DMS53 (cell line): ENCODE data around the gene PCDHB7.
"Not testable (repeated sequence)": the region's sequence is repeated elsewhere in the genome, so short reads cannot be mapped to it uniquely, and the experiment has no call there.

Source experiments
- DNase-seq: peaks from one replicate; lab custom pipeline; 2025; lab: John Stamatoyannopoulos, UW

Gene PCDHB7

DNA sequence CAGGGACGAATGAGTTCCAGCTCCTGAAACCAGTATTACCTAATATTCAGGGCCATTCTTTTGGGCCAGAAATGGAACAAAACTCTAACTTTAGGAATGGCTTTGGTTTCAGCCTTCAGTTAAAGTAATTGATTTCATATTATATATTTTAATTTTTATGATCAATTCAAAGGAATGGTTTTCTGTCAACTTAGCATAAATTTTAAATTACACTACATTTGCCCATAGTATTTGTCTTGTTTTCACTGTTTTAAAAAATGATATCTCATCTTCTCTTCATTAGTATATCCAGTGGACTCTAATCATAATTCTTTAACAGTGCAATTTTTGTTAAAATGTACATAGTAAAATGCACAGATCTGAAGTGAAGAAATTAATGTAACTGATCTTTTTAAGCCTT, 7.9 kb downstream of the PCDHB7 start:
- no peak for DNase-seq

DNA sequence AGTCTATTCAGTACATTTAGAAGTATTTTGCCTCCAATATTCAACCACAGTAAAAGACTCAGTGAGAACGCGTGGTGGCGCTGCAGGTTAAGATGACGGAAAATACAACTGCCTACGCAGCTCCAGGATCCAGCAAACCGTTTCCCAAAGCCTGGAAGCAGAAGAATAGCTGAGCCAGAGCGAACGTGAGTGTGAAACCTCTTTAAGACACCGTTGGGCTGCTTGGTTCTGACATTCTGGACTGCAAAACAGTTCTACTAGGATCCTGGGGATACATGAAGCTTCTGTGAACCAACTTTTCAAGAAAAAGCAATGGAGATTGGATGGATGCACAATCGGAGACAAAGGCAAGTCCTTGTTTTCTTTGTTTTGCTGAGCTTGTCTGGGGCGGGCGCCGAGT, 9.8 kb downstream of the PCDHB7 start, which contains the start of gene PCDHB16:
TSS of gene PCDHB16 (plus strand) at position 140 of the 400 bp plus-strand sequence. CDS start at position 313, 173 bp downstream.
- DNase-seq, result peak; percentile 78

DNA sequence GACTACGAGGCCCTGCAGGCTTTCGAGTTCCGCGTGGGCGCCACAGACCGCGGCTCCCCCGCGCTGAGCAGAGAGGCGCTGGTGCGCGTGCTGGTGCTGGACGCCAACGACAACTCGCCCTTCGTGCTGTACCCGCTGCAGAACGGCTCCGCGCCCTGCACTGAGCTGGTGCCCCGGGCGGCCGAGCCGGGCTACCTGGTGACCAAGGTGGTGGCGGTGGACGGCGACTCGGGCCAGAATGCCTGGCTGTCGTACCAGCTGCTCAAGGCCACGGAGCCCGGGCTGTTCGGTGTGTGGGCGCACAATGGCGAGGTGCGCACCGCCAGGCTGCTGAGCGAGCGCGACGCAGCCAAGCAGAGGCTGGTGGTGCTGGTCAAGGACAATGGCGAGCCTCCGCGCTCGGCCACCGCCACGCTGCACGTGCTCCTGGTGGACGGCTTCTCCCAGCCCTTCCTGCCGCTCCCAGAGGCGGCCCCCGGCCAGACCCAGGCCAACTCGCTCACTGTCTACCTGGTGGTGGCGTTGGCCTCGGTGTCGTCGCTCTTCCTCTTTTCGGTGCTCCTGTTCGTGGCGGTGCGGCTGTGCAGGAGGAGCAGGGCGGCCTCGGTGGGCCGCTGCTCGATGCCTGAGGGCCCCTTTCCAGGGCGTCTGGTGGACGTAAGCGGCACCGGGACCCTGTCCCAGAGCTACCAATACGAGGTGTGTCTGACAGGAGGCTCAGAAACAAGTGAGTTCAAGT, 11.8 kb downstream of the PCDHB7 start:
- DNase-seq, result not testable (repeated sequence)

DNA sequence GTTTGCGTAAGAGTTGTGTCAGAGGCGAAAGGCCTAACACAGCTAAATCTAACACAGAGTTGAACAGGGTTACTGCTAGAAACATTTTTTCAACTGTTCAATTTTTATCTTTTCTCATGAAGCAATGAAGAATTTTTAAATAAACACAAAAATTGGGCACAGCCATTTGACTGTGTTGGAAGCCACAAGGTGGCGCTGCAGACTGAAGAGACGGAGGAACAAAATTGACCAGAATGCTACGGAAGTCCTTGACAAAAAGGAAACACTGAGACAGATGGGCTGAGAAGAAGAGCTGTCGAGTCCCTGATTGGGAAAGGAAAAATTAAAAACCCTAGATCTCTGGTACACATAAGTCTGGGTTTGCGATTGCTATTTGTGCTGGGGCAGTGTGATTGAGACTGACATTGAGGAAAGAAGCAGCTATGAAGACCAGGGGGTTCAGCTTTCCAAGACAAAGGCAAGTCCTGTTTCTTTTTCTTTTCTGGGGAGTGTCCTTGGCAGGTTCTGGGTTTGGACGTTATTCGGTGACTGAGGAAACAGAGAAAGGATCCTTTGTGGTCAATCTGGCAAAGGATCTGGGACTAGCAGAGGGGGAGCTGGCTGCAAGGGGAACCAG, 14.6 kb downstream of the PCDHB7 start, which contains the start of gene PCDHB9:
TSS of gene PCDHB9 (plus strand) at position 265 of the 616 bp plus-strand sequence. CDS start at position 423, 158 bp downstream.
- DNase-seq, result peak; percentile 55

DNA sequence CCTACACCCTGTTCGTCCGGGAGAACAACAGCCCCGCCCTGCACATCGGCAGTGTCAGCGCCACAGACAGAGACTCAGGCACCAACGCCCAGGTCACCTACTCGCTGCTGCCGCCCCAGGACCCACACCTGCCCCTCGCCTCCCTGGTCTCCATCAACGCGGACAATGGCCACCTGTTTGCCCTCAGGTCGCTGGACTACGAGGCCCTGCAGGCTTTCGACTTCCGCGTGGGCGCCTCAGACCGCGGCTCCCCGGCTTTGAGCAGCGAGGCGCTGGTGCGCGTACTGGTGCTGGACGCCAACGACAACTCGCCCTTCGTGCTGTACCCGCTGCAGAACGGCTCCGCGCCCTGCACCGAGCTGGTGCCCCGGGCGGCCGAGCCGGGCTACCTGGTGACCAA, 16.2 kb downstream of the PCDHB7 start:
- not testable (repeated sequence) for DNase-seq

DNA sequence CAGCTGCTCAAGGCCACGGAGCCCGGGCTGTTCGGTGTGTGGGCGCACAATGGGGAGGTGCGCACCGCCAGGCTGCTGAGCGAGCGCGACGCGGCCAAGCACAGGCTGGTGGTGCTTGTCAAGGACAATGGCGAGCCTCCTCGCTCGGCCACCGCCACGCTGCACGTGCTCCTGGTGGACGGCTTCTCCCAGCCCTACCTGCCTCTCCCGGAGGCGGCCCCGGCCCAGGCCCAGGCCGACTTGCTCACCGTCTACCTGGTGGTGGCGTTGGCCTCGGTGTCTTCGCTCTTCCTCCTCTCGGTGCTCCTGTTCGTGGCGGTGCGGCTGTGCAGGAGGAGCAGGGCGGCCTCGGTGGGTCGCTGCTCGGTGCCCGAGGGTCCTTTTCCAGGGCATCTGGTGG, 16.7 kb downstream of the PCDHB7 start:
- not testable (repeated sequence) for DNase-seq

DNA sequence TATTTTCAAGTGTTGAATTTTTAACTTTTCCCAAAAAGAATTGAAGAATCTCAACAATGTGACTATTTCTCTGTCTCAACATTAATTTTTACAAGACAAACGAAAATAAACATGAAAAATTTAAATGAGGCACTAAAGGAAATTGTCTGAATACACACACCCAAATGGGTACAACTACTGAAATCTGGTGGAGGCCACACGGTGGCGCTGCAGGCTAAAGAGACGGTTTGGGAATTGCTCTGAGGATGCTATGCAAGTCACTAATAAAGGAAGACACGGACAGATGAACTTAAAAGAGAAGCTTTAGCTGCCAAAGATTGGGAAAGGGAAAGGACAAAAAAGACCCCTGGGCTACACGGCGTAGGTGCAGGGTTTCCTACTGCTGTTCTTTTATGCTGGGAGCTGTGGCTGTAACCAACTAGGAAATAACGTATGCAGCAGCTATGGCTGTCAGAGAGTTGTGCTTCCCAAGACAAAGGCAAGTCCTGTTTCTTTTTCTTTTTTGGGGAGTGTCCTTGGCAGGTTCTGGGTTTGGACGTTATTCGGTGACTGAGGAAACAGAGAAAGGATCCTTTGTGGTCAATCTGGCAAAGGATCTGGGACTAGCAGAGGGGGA, 19.8 kb downstream of the PCDHB7 start, which contains the start of gene PCDHB10:
TSS of gene PCDHB10 (plus strand) at position 244 of the 616 bp plus-strand sequence. CDS start at position 444, 200 bp downstream.
- DNase-seq, result peak; percentile 66

DNA sequence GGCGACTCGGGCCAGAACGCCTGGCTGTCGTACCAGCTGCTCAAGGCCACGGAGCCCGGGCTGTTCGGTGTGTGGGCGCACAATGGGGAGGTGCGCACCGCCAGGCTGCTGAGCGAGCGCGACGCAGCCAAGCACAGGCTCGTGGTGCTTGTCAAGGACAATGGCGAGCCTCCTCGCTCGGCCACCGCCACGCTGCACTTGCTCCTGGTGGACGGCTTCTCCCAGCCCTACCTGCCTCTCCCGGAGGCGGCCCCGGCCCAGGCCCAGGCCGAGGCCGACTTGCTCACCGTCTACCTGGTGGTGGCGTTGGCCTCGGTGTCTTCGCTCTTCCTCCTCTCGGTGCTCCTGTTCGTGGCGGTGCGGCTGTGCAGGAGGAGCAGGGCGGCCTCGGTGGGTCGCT, 21.9 kb downstream of the PCDHB7 start:
- DNase-seq, result not testable (repeated sequence)

DNA sequence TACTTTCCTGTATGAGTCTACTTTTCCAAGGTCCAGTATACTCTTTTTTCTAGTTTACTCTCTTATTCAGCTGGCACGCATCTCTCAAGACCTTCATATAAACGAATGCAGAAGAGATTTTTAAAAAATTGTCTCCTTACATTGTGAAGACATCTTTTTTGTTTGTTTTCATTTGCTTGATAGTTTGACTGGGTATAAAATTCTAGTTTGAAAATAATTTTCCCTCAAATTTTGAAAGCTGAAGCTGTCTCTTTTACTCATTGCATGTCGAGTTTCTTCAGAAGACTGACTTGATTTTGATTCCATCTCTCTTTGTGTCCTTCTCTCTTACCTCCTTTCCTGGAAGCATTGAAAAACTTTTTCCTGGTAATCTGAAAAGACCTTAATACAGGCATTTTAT, 23.9 kb downstream of the PCDHB7 start:
- no peak for DNase-seq

DNA sequence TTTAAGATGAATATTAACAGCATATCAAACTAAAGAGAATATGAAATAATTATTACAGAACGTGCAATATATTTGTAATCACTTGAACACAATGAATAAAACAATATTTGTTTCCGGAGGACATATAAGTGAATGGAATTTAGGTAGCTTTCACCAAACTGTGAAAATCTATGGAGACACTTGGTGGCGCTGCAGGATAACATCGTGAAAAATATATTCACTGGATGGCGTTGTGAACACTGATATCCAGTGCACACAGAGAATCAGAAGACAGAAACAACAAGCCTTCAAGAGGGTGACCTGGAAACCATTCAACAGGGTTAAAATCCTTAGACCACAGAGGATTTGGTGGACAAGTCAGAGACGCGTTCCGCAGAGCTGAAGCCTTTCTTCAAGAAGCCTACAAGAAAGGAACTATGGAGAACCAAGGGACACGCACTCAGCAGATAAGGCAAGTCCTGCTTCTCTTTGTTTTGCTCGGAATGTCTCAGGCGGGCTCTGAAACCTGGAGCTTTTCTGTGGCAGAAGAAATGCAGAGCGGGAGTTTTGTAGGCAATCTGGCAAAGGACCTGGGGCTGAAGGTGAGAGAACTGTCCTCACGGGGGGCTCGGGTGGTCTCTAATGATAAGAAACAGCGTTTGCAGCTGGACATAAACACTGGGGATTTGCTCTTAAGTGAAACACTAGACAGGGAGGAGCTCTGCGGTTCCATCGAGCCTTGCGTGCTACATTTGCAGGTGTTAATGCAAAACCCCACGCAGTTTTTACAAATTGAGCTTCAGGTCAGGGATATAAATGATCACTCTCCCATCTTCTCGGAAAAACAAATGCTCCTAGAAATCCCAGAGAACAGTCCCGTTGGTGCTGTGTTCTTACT, 27.2 kb downstream of the PCDHB7 start, which contains the start of gene PCDHB11:
TSS of gene PCDHB11 (plus strand) at position 269 of the 877 bp plus-strand sequence. CDS start at position 417, 148 bp downstream.
- peak; percentile 62 for DNase-seq

DNA sequence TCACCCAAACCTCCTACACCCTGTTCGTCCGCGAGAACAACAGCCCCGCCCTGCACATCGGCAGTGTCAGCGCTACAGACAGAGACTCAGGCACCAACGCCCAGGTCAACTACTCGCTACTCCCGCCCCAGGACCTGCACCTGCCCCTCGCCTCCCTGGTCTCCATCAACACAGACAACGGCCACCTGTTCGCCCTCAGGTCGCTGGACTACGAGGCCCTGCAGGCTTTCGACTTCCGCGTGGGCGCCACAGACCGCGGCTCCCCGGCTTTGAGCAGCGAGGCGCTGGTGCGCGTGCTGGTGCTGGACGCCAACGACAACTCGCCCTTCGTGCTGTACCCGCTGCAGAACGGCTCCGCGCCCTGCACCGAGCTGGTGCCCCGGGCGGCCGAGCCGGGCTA, 28.7 kb downstream of the PCDHB7 start:
- DNase-seq, result not testable (repeated sequence)

DNA sequence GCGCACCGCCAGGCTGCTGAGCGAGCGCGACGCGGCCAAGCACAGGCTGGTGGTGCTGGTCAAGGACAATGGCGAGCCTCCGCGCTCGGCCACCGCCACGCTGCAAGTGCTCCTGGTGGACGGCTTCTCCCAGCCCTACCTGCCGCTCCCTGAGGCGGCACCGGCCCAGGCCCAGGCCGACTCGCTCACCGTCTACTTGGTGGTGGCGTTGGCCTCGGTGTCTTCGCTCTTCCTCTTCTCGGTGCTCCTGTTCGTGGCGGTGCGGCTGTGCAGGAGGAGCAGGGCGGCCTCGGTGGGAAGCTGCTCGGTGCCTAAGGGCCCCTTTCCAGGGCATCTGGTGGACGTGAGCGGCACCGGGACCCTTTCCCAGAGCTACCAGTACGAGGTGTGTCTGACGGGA, 29.2 kb downstream of the PCDHB7 start:
- DNase-seq, result not testable (repeated sequence)

DNA sequence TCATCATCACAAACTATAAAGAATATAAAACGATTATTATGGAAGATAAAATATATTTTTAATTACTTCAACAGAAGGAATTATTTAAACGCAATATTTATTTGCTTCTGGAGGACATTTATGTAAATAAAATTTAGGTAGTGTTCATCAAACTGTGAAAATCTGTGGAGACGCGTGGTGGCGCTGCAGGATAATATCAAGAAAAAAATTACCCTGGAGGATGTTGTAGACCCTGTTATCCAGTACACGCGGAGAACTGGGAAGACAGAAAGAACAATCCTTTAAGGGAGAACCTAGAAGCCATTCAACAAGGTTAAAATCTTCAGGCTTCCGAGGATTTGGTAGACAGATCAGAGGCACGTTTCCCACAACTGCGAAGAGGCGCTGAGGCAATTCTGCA, 36.0 kb downstream of the PCDHB7 start, which contains the start of gene PCDHB12:
TSS of gene PCDHB12 (plus strand) at position 242 of the 400 bp plus-strand sequence. CDS start 189 bp downstream, outside the sequence.
- peak; percentile 47 for DNase-seq

DNA sequence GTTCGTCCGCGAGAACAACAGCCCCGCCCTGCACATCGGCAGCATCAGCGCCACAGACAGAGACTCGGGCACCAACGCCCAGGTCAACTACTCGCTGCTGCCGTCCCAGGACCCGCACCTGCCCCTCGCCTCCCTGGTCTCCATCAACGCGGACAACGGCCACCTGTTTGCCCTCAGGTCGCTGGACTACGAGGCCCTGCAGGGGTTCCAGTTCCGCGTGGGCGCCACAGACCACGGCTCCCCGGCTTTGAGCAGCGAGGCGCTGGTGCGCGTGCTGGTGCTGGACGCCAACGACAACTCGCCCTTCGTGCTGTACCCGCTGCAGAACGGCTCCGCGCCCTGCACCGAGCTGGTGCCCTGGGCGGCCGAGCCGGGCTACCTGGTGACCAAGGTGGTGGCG, 37.8 kb downstream of the PCDHB7 start:
- not testable (repeated sequence) for DNase-seq

DNA sequence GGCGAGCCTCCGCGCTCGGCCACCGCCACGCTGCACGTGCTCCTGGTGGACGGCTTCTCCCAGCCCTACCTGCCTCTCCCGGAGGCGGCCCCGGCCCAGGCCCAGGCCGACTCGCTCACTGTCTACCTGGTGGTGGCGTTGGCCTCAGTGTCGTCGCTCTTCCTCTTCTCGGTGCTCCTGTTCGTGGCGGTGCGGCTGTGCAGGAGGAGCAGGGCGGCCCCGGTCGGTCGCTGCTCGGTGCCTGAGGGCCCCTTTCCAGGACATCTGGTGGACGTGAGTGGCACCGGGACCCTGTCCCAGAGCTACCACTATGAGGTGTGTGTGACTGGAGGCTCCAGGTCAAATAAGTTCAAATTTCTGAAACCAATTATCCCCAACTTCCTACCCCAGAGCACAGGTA, 38.4 kb downstream of the PCDHB7 start:
- not testable (repeated sequence) for DNase-seq

DNA sequence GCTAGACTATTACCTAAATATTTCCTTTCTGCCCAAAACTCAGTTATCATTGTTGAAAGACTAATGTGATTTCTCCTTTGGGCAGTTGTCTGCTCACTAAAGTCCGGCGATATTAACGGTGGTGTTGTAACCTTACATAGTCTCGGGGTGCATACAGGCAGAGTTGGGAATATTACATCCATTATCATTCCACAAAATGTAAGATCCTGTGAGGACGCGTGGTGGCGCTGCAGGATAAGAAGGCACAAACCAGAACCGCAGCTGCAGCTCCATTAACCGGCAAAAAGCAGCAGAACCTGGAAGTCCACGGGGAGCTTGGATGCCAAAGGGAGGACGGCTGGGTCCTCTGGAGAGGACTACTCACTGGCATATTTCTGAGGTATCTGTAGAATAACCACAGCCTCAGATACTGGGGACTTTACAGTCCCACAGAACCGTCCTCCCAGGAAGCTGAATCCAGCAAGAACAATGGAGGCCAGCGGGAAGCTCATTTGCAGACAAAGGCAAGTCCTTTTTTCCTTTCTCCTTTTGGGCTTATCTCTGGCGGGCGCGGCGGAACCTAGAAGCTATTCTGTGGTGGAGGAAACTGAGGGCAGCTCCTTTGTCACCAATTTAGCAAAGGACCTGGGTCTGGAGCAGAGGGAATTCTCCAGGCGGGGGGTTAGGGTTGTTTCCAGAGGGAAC, 41.4 kb downstream of the PCDHB7 start, which contains the start of gene PCDHB13:
TSS of gene PCDHB13 (plus strand) at position 264 of the 684 bp plus-strand sequence. CDS start at position 469, 205 bp downstream.
- peak; percentile 84 for DNase-seq

DNA sequence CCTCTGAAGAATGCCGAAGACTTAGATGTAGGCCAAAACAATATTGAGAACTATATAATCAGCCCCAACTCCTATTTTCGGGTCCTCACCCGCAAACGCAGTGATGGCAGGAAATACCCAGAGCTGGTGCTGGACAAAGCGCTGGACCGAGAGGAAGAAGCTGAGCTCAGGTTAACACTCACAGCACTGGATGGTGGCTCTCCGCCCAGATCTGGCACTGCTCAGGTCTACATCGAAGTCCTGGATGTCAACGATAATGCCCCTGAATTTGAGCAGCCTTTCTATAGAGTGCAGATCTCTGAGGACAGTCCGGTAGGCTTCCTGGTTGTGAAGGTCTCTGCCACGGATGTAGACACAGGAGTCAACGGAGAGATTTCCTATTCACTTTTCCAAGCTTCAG, 42.1 kb downstream of the PCDHB7 start:
- not testable (repeated sequence) for DNase-seq

DNA sequence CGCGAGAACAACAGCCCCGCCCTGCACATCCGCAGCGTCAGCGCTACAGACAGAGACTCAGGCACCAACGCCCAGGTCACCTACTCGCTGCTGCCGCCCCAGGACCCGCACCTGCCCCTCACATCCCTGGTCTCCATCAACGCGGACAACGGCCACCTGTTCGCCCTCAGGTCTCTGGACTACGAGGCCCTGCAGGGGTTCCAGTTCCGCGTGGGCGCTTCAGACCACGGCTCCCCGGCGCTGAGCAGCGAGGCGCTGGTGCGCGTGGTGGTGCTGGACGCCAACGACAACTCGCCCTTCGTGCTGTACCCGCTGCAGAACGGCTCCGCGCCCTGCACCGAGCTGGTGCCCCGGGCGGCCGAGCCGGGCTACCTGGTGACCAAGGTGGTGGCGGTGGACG, 43.1 kb downstream of the PCDHB7 start:
- DNase-seq, result not testable (repeated sequence)

DNA sequence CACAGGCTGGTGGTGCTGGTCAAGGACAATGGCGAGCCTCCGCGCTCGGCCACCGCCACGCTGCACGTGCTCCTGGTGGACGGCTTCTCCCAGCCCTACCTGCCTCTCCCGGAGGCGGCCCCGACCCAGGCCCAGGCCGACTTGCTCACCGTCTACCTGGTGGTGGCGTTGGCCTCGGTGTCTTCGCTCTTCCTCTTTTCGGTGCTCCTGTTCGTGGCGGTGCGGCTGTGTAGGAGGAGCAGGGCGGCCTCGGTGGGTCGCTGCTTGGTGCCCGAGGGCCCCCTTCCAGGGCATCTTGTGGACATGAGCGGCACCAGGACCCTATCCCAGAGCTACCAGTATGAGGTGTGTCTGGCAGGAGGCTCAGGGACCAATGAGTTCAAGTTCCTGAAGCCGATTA, 43.6 kb downstream of the PCDHB7 start:
- DNase-seq, result not testable (repeated sequence)

DNA sequence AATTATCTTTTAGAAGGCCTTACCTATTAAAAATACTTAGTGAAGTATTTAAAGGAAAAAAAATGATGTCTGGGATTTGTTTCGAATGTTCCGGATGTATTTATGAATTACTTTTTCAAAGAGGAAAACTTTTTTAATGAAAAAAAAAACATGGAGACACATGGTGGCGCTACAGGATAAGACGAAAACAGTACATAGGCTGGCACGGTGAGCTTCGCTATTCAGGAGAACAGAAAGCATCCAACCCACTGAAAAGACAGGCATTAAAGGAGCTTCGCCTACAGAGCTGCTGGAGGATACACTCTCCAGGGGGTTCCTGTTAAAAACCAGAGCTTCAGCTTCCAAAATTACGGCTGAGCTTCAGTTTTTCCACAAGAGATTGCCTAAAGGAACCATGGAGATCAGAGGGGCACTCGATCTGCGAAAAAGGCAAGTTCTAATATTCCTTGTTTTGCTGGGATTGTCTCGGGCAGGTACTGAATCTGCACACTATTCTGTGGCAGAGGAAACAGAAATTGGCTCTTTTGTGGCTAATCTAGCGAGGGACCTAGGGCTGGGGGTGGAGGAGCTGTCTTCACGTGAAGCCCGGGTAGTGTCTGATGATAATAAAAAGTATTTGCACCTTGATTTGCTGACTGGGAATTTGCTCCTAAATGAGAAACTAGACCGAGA, 50.8 kb downstream of the PCDHB7 start, which contains the start of gene PCDHB14:
TSS of gene PCDHB14 (plus strand) at position 232 of the 672 bp plus-strand sequence. CDS start at position 395, 163 bp downstream.
- DNase-seq, result peak; percentile 77
